Stimulated activated naive CD8-positive, alpha-beta T cell treated with anti-CD3 and anti-CD28 coated beads, Interleukin-15, amount 100 ng/mL, for 72 hours (primary cell): ENCODE results near the gene MRPL30.
"Not testable (repeated sequence)": the region's sequence is repeated elsewhere in the genome, so short reads cannot be mapped to it uniquely, and the experiment has no call there.

Experiments used
- ATAC-seq: fragments of 150-1000 bp; cut with Tn5 transposase; 2 replicates; pipeline ENCODE4 v1.10.0; 2021; ENCODE audit warnings: mild to moderate bottlenecking, moderate library complexity
- DNase-seq, 2 donors: peaks; one replicate each; pipeline ENCODE4 v3.0.0; 2021 to 2022
- H3K27ac Mint-ChIP-seq, 2 donors: one replicate each; pipeline ENCODE4 v1.8.0; 2022; ENCODE audit warnings: mild to moderate bottlenecking in 2 of 2, mixed read lengths in 2 of 2, moderate library complexity in 2 of 2
- H3K27me3 Mint-ChIP-seq: one replicate; pipeline ENCODE4 v1.8.0; 2022; ENCODE audit warnings: mixed read lengths
- H3K4me1 Mint-ChIP-seq: one replicate; pipeline ENCODE4 v1.8.0; 2022; ENCODE audit warnings: mild to moderate bottlenecking, mixed read lengths
- H3K4me3 Mint-ChIP-seq, 2 donors: one replicate each; pipeline ENCODE4 v1.8.0; 2022; ENCODE audit warnings: mild to moderate bottlenecking in 2 of 2, mixed read lengths in 2 of 2, moderate library complexity in 1 of 2
- H3K9me3 Mint-ChIP-seq, 2 donors: one replicate each; pipeline ENCODE4 v1.8.0; 2022; ENCODE audit warnings: mixed read lengths in 2 of 2

The MRPL30 gene

GRCh38 chr2:99180755-99181623, at the start of gene MRPL30, which contains the start of gene MITD1:
Gene MRPL30 (plus strand): TSS chr2:99181184. CDS start chr2:99186204, 5,020 bp downstream.
Gene MITD1 (minus strand): TSS chr2:99181058. CDS start chr2:99180981, 77 bp downstream.
- H3K9me3 Mint-ChIP-seq, result no peaks in the 10 kb centered on the region
- peak; percentile 96 for ATAC-seq
- peak; percentile 88 to 91 for DNase-seq
- peak within 1 kb of the TSS; percentile 98 to 99 for H3K27ac Mint-ChIP-seq
- peaks cover 55% of the 10 kb centered on the region for H3K4me1 Mint-ChIP-seq
- no peaks in the 10 kb centered on the region for H3K27me3 Mint-ChIP-seq
- peak within 1 kb of the TSS; percentile 99 for H3K4me3 Mint-ChIP-seq

GRCh38 chr2:99135044-99135556, 45.9 kb upstream of the MRPL30 start:
- H3K4me3 Mint-ChIP-seq, H3K27ac Mint-ChIP-seq, H3K27me3 Mint-ChIP-seq, ATAC-seq, DNase-seq: not testable (repeated sequence)
- Mint-ChIP-seq H3K4me1 (peaks cover 17% of the 10 kb centered on the region), H3K9me3 (peaks cover 31 to 37% of the 10 kb centered on the region in 2 donors)

GRCh38 chr2:99139003-99139402, 42.0 kb upstream of the MRPL30 start:
- DNase-seq, result no peak
- Mint-ChIP-seq H3K27me3 (no peaks in the 10 kb centered on the region), H3K4me3 (no peak overlapping the region), H3K27ac (no peak overlapping the region), H3K9me3 (peaks cover 5 to 9% of the 10 kb centered on the region in 2 donors), H3K4me1 (peaks cover 29% of the 10 kb centered on the region)
- no peak for ATAC-seq

- Mint-ChIP-seq H3K4me3 (peak overlapping the region; percentile 91 to 98), H3K9me3 (no peaks in the 10 kb centered on the region), H3K4me1 (peaks cover 33% of the 10 kb centered on the region), H3K27ac (peak overlapping the region; percentile 93 to 98), H3K27me3 (no peaks in the 10 kb centered on the region)
- ATAC-seq (no peak), DNase-seq (no peak)
Measured at GRCh38 chr2:99140056-99140859, 40.7 kb upstream of the MRPL30 start.

GRCh38 chr2:99140860-99141109, 40.2 kb upstream of the MRPL30 start:
- H3K4me3 Mint-ChIP-seq, result peak overlapping the region; percentile 91 to 98
- no peaks in the 10 kb centered on the region for H3K27me3 Mint-ChIP-seq
- H3K9me3 Mint-ChIP-seq, result no peaks in the 10 kb centered on the region
- peak overlapping the region; percentile 93 to 98 for H3K27ac Mint-ChIP-seq
- peaks cover 36% of the 10 kb centered on the region for H3K4me1 Mint-ChIP-seq
- DNase-seq (no peak), ATAC-seq (no peak)

GRCh38 chr2:99141110-99142108, 39.6 kb upstream of the MRPL30 start, which contains the start of gene C2orf15:
Gene C2orf15 (plus strand): TSS chr2:99141707. CDS start chr2:99150559, 8,852 bp downstream.
- peak; percentile 97 to 99 for DNase-seq
- Mint-ChIP-seq H3K27me3 (no peaks in the 10 kb centered on the region), H3K4me3 (peak within 1 kb of the TSS; percentile 91 to 98), H3K9me3 (no peaks in the 10 kb centered on the region), H3K27ac (peak within 1 kb of the TSS; percentile 93 to 98), H3K4me1 (peaks cover 36% of the 10 kb centered on the region)
- peak; percentile 93 for ATAC-seq

- Mint-ChIP-seq H3K27me3 (no peaks in the 10 kb centered on the region), H3K27ac (no peak overlapping the region), H3K9me3 (no peaks in the 10 kb centered on the region), H3K4me1 (peaks cover 9% of the 10 kb centered on the region), H3K4me3 (no peak overlapping the region)
- no peak for DNase-seq
- no peak for ATAC-seq
Measured at GRCh38 chr2:99150706-99151105, 30.3 kb upstream of the MRPL30 start.

GRCh38 chr2:99152199-99152895, 28.6 kb upstream of the MRPL30 start:
- Mint-ChIP-seq H3K9me3 (no peaks in the 10 kb centered on the region), H3K27me3 (no peaks in the 10 kb centered on the region), H3K4me3 (no peak overlapping the region), H3K4me1 (peaks cover 25% of the 10 kb centered on the region), H3K27ac (no peak overlapping the region)
- DNase-seq (no peak), ATAC-seq (no peak)

GRCh38 chr2:99153921-99154604, 26.9 kb upstream of the MRPL30 start:
- Mint-ChIP-seq H3K9me3 (no peaks in the 10 kb centered on the region), H3K27me3 (no peaks in the 10 kb centered on the region), H3K4me3 (no peak overlapping the region), H3K27ac (peak overlapping the region; percentile 96 to 100), H3K4me1 (peaks cover 30% of the 10 kb centered on the region)
- DNase-seq (no peak), ATAC-seq (no peak)

GRCh38 chr2:99154643-99155536, 26.1 kb upstream of the MRPL30 start, which contains the start of the genes LIPT1 and TSGA10:
Gene LIPT1 (plus strand): TSS chr2:99154967. CDS start chr2:99161958, 6,991 bp downstream.
Gene TSGA10 (minus strand): TSS chr2:99154942. CDS start chr2:99109439, 45,503 bp downstream.
- H3K27ac Mint-ChIP-seq, result peak within 1 kb of the TSS; percentile 96 to 100
- H3K4me3 Mint-ChIP-seq, result no peak within 1 kb of the TSS
- peak; percentile 89 to 95 for DNase-seq
- peak; percentile 98 for ATAC-seq
- H3K4me1 Mint-ChIP-seq, result peaks cover 30% of the 10 kb centered on the region
- no peaks in the 10 kb centered on the region for H3K27me3 Mint-ChIP-seq
- no peaks in the 10 kb centered on the region for H3K9me3 Mint-ChIP-seq

GRCh38 chr2:99156891-99157290, 24.1 kb upstream of the MRPL30 start:
- Mint-ChIP-seq H3K27me3 (no peaks in the 10 kb centered on the region), H3K9me3 (no peaks in the 10 kb centered on the region), H3K4me1 (peaks cover 24% of the 10 kb centered on the region), H3K4me3 (no peak overlapping the region), H3K27ac (no peak overlapping the region)
- DNase-seq (no peak), ATAC-seq (no peak)

- H3K27me3 Mint-ChIP-seq, result no peaks in the 10 kb centered on the region
- no peak overlapping the region for H3K4me3 Mint-ChIP-seq
Measured at GRCh38 chr2:99158599-99158998, 22.4 kb upstream of the MRPL30 start.

GRCh38 chr2:99159594-99159993, 21.4 kb upstream of the MRPL30 start:
- Mint-ChIP-seq H3K4me3 (no peak overlapping the region), H3K4me1 (peaks cover 24% of the 10 kb centered on the region), H3K27ac (no peak overlapping the region), H3K9me3 (no peaks in the 10 kb centered on the region), H3K27me3 (no peaks in the 10 kb centered on the region)
- ATAC-seq, result no peak
- no peak for DNase-seq

More at GRCh38 chr2:99158599-99158998, 22.4 kb upstream of the MRPL30 start:
- Mint-ChIP-seq H3K27ac (no peak overlapping the region), H3K9me3 (no peaks in the 10 kb centered on the region), H3K4me1 (peaks cover 24% of the 10 kb centered on the region)
- no peak for ATAC-seq
- no peak for DNase-seq
